Prostate gland (tissue), 2 donors: ENCODE measurements around the gene IGF2. TPM values are rescaled to one million over a fixed set of nuclear protein-coding genes. Genes with fewer than 3 reads are reported as not detected.

Experiments used
- DNase-seq: peaks from one replicate; pipeline ENCODE4 v3.0.0-alpha.2; 2019; ENCODE audit warnings: low spot score
- H3K27ac ChIP-seq, 2 donors: fragments of 200-600 bp; sonication (generic); 2 replicates each; pipeline ENCODE4 v1.5.1; 2017 to 2019
- H3K27me3 ChIP-seq: fragments of 200-600 bp; sonication (generic); replicated peaks from 2 replicates; pipeline ENCODE4 v1.5.1; 2019; ENCODE audit not compliant: insufficient read depth
- H3K36me3 ChIP-seq, 2 donors: fragments of 200-600 bp; sonication (generic); 1 replicate in 1 of 2; 2 replicates in 1 of 2; pipeline versions ENCODE4 v1.5.1 to v1.8.1; 2017 to 2019
- H3K4me1 ChIP-seq: fragments of 200-600 bp; sonication (generic); replicated peaks from 2 replicates; pipeline ENCODE4 v1.5.1; 2019
- H3K4me3 ChIP-seq, 2 donors: fragments of 200-600 bp; sonication (generic); 2 replicates each; pipeline ENCODE4 v1.5.1; 2017 to 2019
- H3K9me3 ChIP-seq: fragments of 200-600 bp; sonication (generic); 2 replicates; pipeline ENCODE4 v1.5.1; 2017
- POLR2A ChIP-seq: fragments of 450-650 bp; IDR thresholded peaks from one replicate; pipeline ENCODE4 v1.6.1; 2016; ENCODE audit warnings: antibody characterized with exemption, mild to moderate bottlenecking
- POLR2AphosphoS5 ChIP-seq: sonication (generic); formaldehyde crosslinking; IDR thresholded peaks from one replicate; pipeline ENCODE4 v1.6.1; 2017; ENCODE audit warnings: antibody characterized with exemption
- WGBS: methylation state at CpG from one replicate; pipeline ENCODE4 v1.1.5; 2018; 5-methylcytosine and 5-hydroxymethylcytosine counted together
- intact Hi-C: fragments of 100-400 bp; cut with DNase I; formaldehyde crosslinking; loops from one replicate; pipeline ENCODE4 v1.14.2; 2022
- total RNA-seq, 2 donors: library from RNA; depleted of rRNA; stranded (reverse); fragments of >200 nt; gene quantifications; one replicate each; pipeline ENCODE4 v1.1.0, GENCODE V29; 2016
- TF ChIP-seq, protein P1 (sequence below), 4 experiments: fragments of 200-600 bp in 2 of 4; fragments of 450-650 bp in 2 of 4; sonication (generic) in 2 of 4; IDR thresholded peaks; 1 replicate in 3 of 4; 2 replicates in 1 of 4; pipeline ENCODE4 v1.5.1; 2016 to 2019; ENCODE audit warnings: antibody characterized with exemption in 4 of 4, mild to moderate bottlenecking in 2 of 4, moderate library complexity in 2 of 4

Gene IGF2
- total RNA-seq, 2 donors from 2014 or later: 4.1 to 80.7 TPM

DNA sequence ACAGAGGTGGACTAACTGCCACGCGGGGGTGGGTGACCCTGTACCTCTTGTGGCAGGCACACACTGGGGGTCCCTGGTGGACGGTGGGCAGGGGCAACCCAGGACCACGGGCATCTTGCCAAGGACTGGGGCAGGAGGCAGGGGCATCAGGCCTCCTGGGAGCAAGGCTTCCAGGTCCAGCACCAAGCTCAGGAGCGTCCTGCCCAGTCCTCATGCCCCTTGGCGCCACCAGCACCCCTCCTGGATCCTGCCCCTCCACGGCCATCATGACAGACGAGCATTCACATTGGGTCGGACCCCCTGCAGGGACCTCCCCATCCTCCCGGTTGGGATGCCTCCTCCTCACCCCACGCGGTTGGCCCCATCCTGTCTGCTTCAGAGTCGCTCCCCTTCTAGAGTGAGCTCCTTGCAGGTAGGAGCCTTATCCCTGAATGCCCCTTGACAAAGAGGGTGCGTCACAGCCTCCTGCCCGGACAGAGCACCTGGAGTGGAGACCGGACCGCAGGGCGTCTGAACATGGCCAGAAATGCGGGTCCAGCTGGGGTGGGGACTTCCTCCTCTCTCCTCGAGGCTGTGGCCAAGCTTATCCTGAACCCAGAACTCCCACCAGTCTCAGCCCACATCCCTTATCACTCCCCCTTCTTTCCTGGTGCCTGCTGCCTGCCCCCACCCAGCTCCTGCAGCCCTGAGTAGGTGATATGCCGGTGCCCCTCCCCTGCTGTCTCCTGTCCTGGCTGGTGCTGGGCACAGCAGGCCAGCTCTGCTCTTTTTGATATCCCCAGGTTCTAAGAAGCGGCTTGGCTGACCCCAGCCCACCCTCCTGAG, 40.3 kb downstream of the IGF2 start:
- H3K4me1 ChIP-seq: peaks cover 6% of the 10 kb centered on the region
- WGBS: 86% methylated on average over 22 of the region's 22 CpGs

DNA sequence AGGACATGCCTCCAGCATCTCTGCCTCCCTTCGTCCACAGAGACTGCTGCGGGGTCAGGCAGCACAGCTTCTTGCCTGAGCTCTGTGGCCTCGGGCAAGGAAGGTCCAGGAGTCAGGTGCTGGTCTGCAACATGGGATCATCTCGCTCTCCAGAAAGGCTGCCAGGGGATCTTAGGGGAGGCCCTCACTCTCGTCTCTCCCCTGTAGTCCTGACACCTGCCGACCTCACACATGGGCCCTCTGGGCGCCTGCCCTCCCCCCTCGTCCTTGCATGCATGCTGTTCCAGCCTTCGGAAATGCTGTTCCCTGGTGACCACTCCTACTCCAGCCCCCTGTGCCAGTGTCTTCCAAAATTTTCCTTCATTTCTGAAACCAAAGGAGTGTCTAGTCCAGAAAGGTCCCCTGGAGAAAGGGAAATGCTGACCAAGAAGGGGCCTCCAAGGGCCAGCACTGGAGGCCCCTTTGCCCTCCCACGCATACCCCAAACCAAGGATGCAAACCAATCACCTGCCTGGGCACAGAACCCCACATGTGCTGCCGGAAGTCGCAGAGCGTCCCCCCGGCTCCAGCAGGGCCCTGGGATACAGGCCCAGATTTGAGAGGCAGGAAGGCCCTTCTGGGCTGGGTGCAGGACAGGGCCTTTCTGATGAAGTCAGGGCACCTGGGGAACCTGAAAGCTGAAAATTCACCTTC, 41.0 kb downstream of the IGF2 start:
- intact Hi-C loops: no loop called here
- 89% methylated on average over 13 of the region's 14 CpGs for WGBS
- peaks cover 6% of the 10 kb centered on the region for H3K4me1 ChIP-seq
- H3K9me3 ChIP-seq: no peaks in the 10 kb centered on the region
- peak overlapping the region in 1 of 2 donors; percentile 70 for H3K27ac ChIP-seq
- TF ChIP-seq, protein P1, sequence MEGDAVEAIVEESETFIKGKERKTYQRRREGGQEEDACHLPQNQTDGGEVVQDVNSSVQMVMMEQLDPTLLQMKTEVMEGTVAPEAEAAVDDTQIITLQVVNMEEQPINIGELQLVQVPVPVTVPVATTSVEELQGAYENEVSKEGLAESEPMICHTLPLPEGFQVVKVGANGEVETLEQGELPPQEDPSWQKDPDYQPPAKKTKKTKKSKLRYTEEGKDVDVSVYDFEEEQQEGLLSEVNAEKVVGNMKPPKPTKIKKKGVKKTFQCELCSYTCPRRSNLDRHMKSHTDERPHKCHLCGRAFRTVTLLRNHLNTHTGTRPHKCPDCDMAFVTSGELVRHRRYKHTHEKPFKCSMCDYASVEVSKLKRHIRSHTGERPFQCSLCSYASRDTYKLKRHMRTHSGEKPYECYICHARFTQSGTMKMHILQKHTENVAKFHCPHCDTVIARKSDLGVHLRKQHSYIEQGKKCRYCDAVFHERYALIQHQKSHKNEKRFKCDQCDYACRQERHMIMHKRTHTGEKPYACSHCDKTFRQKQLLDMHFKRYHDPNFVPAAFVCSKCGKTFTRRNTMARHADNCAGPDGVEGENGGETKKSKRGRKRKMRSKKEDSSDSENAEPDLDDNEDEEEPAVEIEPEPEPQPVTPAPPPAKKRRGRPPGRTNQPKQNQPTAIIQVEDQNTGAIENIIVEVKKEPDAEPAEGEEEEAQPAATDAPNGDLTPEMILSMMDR (IDR thresholded peaks at IDR 0.05): no peak
- TF ChIP-seq POLR2AphosphoS5 (no peak), POLR2A (no peak)
- DNase-seq: no peak
- H3K4me3 ChIP-seq: no peak overlapping the region
- H3K36me3 ChIP-seq: no peaks in the 10 kb centered on the region
- H3K27me3 ChIP-seq: no peaks in the 10 kb centered on the region

More for the DNA sequence above, 40.3 kb downstream of the IGF2 start:
- H3K27me3 ChIP-seq: no peaks in the 10 kb centered on the region
- TF ChIP-seq POLR2A: no peak
- TF ChIP-seq, protein P1 (IDR thresholded peaks at IDR 0.05): no peak
- no peak for TF ChIP-seq POLR2AphosphoS5
- intact Hi-C loops: no loop called here
- H3K27ac ChIP-seq: no peak overlapping the region
- no peak for DNase-seq
- no peaks in the 10 kb centered on the region for H3K36me3 ChIP-seq
- H3K4me3 ChIP-seq: no peak overlapping the region
- H3K9me3 ChIP-seq: no peaks in the 10 kb centered on the region

DNA sequence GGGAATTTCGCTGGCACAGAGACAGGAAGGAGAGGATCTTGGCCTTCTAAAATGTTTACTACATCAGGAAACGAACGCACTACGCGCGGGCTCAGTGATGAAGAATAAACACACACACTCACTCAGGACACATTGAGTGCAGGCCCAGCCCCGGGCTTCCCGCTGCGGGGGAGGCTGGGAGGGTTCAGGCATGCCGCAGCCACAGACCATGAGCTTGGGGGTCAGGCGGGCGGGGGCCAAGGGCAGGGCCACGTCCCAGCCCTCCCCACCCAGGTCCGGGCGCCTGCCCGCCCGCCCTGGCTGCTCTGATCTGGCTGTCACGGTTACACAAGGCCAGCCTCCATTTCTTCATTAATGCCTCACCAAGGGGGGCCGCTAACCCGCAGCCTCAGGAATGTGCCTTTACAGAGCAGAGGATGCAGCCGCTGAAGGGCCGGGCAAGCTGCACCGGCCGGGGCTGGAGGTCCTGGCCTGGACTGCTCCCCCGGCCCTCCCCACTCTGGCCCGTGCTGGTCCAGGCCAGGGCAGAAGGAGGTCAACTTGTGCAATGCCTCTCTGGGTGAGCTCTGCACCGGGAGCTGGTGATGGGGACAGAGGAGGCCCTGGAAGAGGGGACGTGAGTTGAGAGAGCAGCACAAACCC, 41.7 kb downstream of the IGF2 start:
- no peaks in the 10 kb centered on the region for H3K27me3 ChIP-seq
- no peaks in the 10 kb centered on the region for H3K36me3 ChIP-seq
- peak; percentile 51 for DNase-seq
- H3K27ac ChIP-seq: peak overlapping the region; percentile 47 to 70
- TF ChIP-seq, protein P1 (IDR thresholded peaks at IDR 0.05): no peak
- TF ChIP-seq POLR2AphosphoS5 (peak; percentile 68), POLR2A (no peak)
- H3K4me3 ChIP-seq: no peak overlapping the region
- intact Hi-C loops: no loop called here
- H3K4me1 ChIP-seq: peaks cover 10% of the 10 kb centered on the region
- 18% methylated on average over 19 of the region's 28 CpGs for WGBS
- no peaks in the 10 kb centered on the region for H3K9me3 ChIP-seq

DNA sequence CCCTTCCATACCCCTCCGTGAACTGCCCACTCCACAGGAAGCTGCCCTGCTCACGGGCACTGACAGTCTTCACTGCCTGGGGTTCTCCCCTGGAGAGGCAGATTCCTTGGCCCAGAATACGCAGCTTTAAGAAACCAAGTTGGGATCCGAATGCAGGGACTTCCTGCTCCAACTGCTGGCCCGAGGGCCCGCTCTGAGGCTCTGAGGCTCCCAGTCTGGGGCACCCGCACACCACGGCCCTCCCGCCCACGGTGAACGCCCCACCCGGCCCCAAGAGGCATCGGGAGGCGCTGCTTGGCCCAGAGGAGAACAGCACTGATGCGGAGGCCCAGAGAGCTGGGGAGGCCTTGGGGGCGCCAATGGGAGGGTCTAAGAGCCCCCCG, 42.3 kb downstream of the IGF2 start:
- no peak for DNase-seq
- Histone ChIP-seq H3K4me1 (peaks cover 11% of the 10 kb centered on the region), H3K9me3 (no peaks in the 10 kb centered on the region), H3K36me3 (no peaks in the 10 kb centered on the region), H3K4me3 (no peak overlapping the region), H3K27me3 (no peaks in the 10 kb centered on the region), H3K27ac (peak overlapping the region; percentile 47 to 70)
- WGBS: 51% methylated on average over 15 of the region's 17 CpGs
- no peak for TF ChIP-seq POLR2A
- no peak for TF ChIP-seq POLR2AphosphoS5
- TF ChIP-seq, protein P1 (IDR thresholded peaks at IDR 0.05): no peak
- intact Hi-C loops: no loop called here
